Lower leg skin (tissue), 4 donors: ENCODE results near the gene ZBTB20. TPM values are rescaled to one million over a fixed set of nuclear protein-coding genes. Genes with fewer than 3 reads are reported as not detected.

Experiments used
- DNase-seq, 2 donors: peaks; one replicate each; pipeline ENCODE4 v3.0.0-alpha.2; 2019; ENCODE audit warnings: low spot score in 2 of 2
- H3K4me3 ChIP-seq: fragments of 200-600 bp; sonication (generic); 2 replicates; pipeline ENCODE4 v1.5.1; 2017; ENCODE audit warnings: mild to moderate bottlenecking, low read depth; ENCODE audit not compliant: poor library complexity, severe bottlenecking
- POLR2A ChIP-seq, 2 donors: fragments of 450-650 bp; IDR thresholded peaks; one replicate each; pipeline ENCODE4 v1.6.1; 2016 to 2017; ENCODE audit warnings: antibody characterized with exemption in 2 of 2, mild to moderate bottlenecking in 1 of 2, moderate library complexity in 1 of 2
- WGBS, 2 donors: methylation state at CpG; one replicate each; pipeline ENCODE4 v1.1.5; 2018; 5-methylcytosine and 5-hydroxymethylcytosine counted together
- intact Hi-C: fragments of 100-400 bp; cut with DNase I; formaldehyde crosslinking; loops from one replicate; pipeline ENCODE4 v1.15.0; 2023; ENCODE audit warnings: low total_unique reads
- microRNA counts, 2 donors: library from miRNA; unstranded; fragments of <30 nt; microRNA quantifications; one replicate each; lab custom pipeline; 2016
- microRNA-seq, 2 donors: library from miRNA; unstranded; fragments of <30 nt; microRNA quantifications; one replicate each; pipeline ENCODE4, GENCODE V29; 2016; ENCODE audit warnings: borderline replicate concordance in 2 of 2, borderline number of aligned reads in 1 of 2
- total RNA-seq, 4 donors: library from RNA; depleted of rRNA; stranded (reverse); fragments of >200 nt; gene quantifications; one replicate each; pipeline ENCODE4 v1.1.0, GENCODE V29; 2016
- TF ChIP-seq, protein P1 (sequence below), 3 donors: fragments of 450-650 bp; IDR thresholded peaks; one replicate each; pipeline ENCODE4 v1.5.1; 2016; ENCODE audit warnings: antibody characterized with exemption in 3 of 3, mild to moderate bottlenecking in 3 of 3, moderate library complexity in 2 of 3

ZBTB20 gene
- total RNA-seq, 4 donors from 2014 or later, result 22.5 to 41.9 (median 33.1) TPM

DNA sequence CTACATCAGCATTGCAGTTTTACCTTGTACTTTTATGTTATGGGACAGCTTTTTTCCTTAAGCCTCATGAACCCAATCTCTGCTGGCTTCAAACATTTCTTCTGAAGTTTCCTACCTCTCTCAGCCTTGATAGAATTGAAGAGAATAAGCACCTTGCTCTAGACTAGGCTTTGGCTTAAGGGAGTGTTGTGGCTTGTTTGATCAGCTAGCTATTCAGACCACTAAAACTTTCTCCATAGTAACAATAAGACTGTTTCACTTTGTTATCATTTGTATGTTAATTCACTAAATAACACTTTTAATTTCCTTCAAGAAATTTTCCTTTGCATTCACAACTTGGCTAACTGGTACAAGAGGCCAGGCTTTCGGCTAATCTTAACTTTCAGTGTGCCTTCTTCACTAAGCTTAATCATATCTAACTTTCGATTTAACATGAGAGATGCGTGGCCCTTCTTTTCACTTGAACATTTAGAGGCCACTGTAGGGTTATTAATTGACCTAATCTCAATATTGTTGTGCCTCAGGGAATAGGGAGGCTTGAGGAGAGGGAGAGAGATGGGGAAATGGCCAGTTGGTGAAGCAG lies 861.3 kb downstream of the ZBTB20 start:
- TF ChIP-seq POLR2A (IDR thresholded peaks at IDR 0.05), result no peak
- TF ChIP-seq, protein P1, sequence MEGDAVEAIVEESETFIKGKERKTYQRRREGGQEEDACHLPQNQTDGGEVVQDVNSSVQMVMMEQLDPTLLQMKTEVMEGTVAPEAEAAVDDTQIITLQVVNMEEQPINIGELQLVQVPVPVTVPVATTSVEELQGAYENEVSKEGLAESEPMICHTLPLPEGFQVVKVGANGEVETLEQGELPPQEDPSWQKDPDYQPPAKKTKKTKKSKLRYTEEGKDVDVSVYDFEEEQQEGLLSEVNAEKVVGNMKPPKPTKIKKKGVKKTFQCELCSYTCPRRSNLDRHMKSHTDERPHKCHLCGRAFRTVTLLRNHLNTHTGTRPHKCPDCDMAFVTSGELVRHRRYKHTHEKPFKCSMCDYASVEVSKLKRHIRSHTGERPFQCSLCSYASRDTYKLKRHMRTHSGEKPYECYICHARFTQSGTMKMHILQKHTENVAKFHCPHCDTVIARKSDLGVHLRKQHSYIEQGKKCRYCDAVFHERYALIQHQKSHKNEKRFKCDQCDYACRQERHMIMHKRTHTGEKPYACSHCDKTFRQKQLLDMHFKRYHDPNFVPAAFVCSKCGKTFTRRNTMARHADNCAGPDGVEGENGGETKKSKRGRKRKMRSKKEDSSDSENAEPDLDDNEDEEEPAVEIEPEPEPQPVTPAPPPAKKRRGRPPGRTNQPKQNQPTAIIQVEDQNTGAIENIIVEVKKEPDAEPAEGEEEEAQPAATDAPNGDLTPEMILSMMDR (IDR thresholded peaks at IDR 0.05), result no peak
- no peak overlapping the region for H3K4me3 ChIP-seq
- intact Hi-C loops, result no loop called here
- DNase-seq, result no peak
- 93 to 94% methylated on average over 3 of the region's 3 CpGs for WGBS, 2 donors

DNA sequence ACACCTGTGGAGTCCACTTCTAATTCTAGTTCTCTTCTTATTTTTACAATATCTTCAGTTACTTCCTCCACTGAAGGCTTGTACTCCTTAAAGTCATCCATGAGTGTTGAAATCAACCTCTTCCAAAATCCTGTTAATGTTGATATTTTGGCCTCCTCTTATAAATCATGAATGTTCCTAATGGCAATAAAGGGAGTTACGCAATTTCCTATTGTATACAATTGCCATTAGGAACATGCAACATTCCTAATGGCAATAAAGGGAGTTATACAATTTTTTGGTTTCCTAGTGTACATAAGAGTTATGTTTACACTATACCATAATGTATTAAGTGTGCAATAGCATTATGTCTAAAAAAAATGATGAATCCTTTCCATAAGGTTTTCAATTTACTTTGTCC lies 862.4 kb downstream of the ZBTB20 start:
- H3K4me3 ChIP-seq, result no peak overlapping the region
- DNase-seq, result no peak
- WGBS, 2 donors, result 95 to 100% methylated on average over 1 of the region's 1 CpG
- intact Hi-C loops, result no loop called here
- TF ChIP-seq POLR2A (IDR thresholded peaks at IDR 0.05), result no peak
- TF ChIP-seq, protein P1 (IDR thresholded peaks at IDR 0.05), result no peak

MicroRNA genes within 50 kb of the gene (microRNA counts, 767-probe panel; counts per million panel counts)
- 0 to 358 counts per million in 2 donors for microRNA hsa-miR-568 (lab: Ali Mortazavi, UCI)

Small RNAs within 50 kb of the gene (microRNA-seq; reads per million reads assigned to microRNA genes)
- 1.1 to 3.4 reads per million in 2 donors for gene MIR4796
